Measurements from ENCODE around the gene MTHFD2L.

- TF ChIP-seq CTCF (IDR thresholded peaks at IDR 0.05; ENCODE audit: low read length) (no peak), EZH2 (IDR thresholded peaks at IDR 0.05; ENCODE audit: borderline replicate concordance, low read length) (no peak)
These were observed 44.2 kb downstream of the MTHFD2L start for GRCh38 chr4:74202062-74202586.

All from OCI-LY1 (cell line).